WTC11 (cell line): ENCODE data around the gene ANO10. TPM values are rescaled to one million over a fixed set of nuclear protein-coding genes. Genes with fewer than 3 reads are reported as not detected.

Experiments
- ATAC-seq: fragments of 200-7000 bp; cut with Tn5 transposase; 2 replicates; pipeline ENCODE4 v1.10.0; 2021; ENCODE audit warnings: mild to moderate bottlenecking, moderate library complexity
- CTCF ChIA-PET: fragments of 300-600 bp; sonication (Branson Sonifier 250); formaldehyde crosslinking; loops from one replicate; lab custom pipeline; 2021; ENCODE audit warnings: antibody characterized with exemption; lab: Charles Lee
- POLR2A ChIA-PET: fragments of 350-600 bp; sonication (Branson Sonifier 250); formaldehyde crosslinking; loops from one replicate; lab custom pipeline; 2021; ENCODE audit warnings: antibody characterized with exemption; lab: Charles Lee
- DNase-seq: peaks from one replicate; pipeline ENCODE4 v3.0.0; 2021; ENCODE audit warnings: low spot score
- H3K27ac Mint-ChIP-seq: 2 replicates; pipeline ENCODE4 v1.8.0; 2021; ENCODE audit warnings: mixed read lengths
- H3K27me3 Mint-ChIP-seq: 2 replicates; pipeline ENCODE4 v1.8.0; 2021; ENCODE audit warnings: low read depth, mild to moderate bottlenecking, moderate library complexity, mixed read lengths
- H3K36me3 Mint-ChIP-seq: 2 replicates; pipeline ENCODE4 v1.8.0; 2021; ENCODE audit warnings: mixed read lengths
- H3K4me1 Mint-ChIP-seq: 2 replicates; pipeline ENCODE4 v1.8.0; 2022; ENCODE audit warnings: mixed read lengths
- H3K4me3 Mint-ChIP-seq: 2 replicates; pipeline ENCODE4 v1.8.0; 2021; ENCODE audit warnings: mild to moderate bottlenecking, moderate library complexity, mixed read lengths
- H3K9me3 Mint-ChIP-seq: 2 replicates; pipeline ENCODE4 v1.8.0; 2021; ENCODE audit warnings: mixed read lengths
- ESRRA ChIP-seq: sonication (generic); formaldehyde crosslinking; IDR thresholded peaks from 2 replicates; pipeline ENCODE4 v1.8.1; 2022; ENCODE audit warnings: mild to moderate bottlenecking, missing genetic modification reagents, borderline replicate concordance
- FOXJ3 ChIP-seq: sonication (generic); formaldehyde crosslinking; IDR thresholded peaks from 2 replicates; pipeline ENCODE4 v1.9.0; 2021; ENCODE audit warnings: missing genetic modification reagents, mild to moderate bottlenecking, borderline replicate concordance
- GTF2I ChIP-seq: fragments of 250-450 bp; sonication (Bioruptor Pico); conservative IDR thresholded peaks from 2 replicates; pipeline ENCODE4 v1.4.0; 2021; ENCODE audit warnings: mild to moderate bottlenecking
- NFATC4 ChIP-seq: fragments of 250-450 bp; sonication (Bioruptor Pico); IDR thresholded peaks from 2 replicates; pipeline ENCODE4 v1.9.0; 2021; ENCODE audit warnings: mild to moderate bottlenecking
- OVOL2 ChIP-seq: fragments of 250-450 bp; sonication (Bioruptor Pico); IDR thresholded peaks from 2 replicates; pipeline ENCODE4 v1.9.0; 2021; ENCODE audit warnings: mild to moderate bottlenecking, borderline replicate concordance
- RELA ChIP-seq: sonication (generic); formaldehyde crosslinking; IDR thresholded peaks from 2 replicates; pipeline ENCODE4 v1.8.1; 2022; ENCODE audit warnings: missing genetic modification reagents, mild to moderate bottlenecking, borderline replicate concordance
- TEAD4 ChIP-seq: sonication (generic); formaldehyde crosslinking; IDR thresholded peaks from 2 replicates; pipeline ENCODE4 v1.8.0; 2022; ENCODE audit warnings: mild to moderate bottlenecking, missing genetic modification reagents
- TP53 ChIP-seq: sonication (generic); formaldehyde crosslinking; IDR thresholded peaks from 2 replicates; pipeline ENCODE4 v1.8.1; 2023; ENCODE audit warnings: mild to moderate bottlenecking, missing genetic modification reagents
- total RNA-seq: library from RNA; stranded (reverse); gene quantifications from 3 replicates; pipeline ENCODE4 v1.2.3, GENCODE V29; 2021
- TF ChIP-seq, protein P1 (sequence below): sonication (generic); formaldehyde crosslinking; IDR thresholded peaks from 2 replicates; pipeline ENCODE4 v1.8.0; 2022; ENCODE audit warnings: mild to moderate bottlenecking, missing genetic modification reagents
- TF ChIP-seq, protein P2 (sequence below): sonication (generic); formaldehyde crosslinking; IDR thresholded peaks from 2 replicates; pipeline ENCODE4 v1.8.0; 2022; ENCODE audit warnings: missing genetic modification reagents
- TF ChIP-seq, protein P3 (sequence below): fragments of 250-450 bp; sonication (Bioruptor Pico); IDR thresholded peaks from 2 replicates; pipeline ENCODE4 v1.9.0; 2021; ENCODE audit warnings: moderate library complexity, mild to moderate bottlenecking, inconsistent platforms, borderline replicate concordance
- TF ChIP-seq, protein P4 (sequence below): sonication (generic); formaldehyde crosslinking; conservative IDR thresholded peaks from 2 replicates; pipeline ENCODE4 v1.8.1; 2023; ENCODE audit warnings: mild to moderate bottlenecking, low read depth, missing genetic modification reagents, moderate library complexity
- TF ChIP-seq, protein P5 (sequence below): sonication (generic); formaldehyde crosslinking; IDR thresholded peaks from 2 replicates; pipeline ENCODE4 v1.8.1; 2022; ENCODE audit warnings: mild to moderate bottlenecking, moderate library complexity, missing genetic modification reagents
- TF ChIP-seq, protein P6 (sequence below): sonication (generic); formaldehyde crosslinking; IDR thresholded peaks from 2 replicates; pipeline ENCODE4 v1.8.1; 2022; ENCODE audit warnings: low read depth, missing genetic modification reagents, borderline replicate concordance
- TF ChIP-seq, protein P7 (sequence below): sonication (generic); formaldehyde crosslinking; IDR thresholded peaks from 2 replicates; pipeline ENCODE4 v1.8.0; 2022; ENCODE audit warnings: mild to moderate bottlenecking, missing genetic modification reagents
- TF ChIP-seq, protein P8 (sequence below): fragments of 250-450 bp; sonication (Bioruptor Pico); IDR thresholded peaks from 2 replicates; pipeline ENCODE4 v1.8.0; 2021; ENCODE audit warnings: mild to moderate bottlenecking

ANO10 gene
- total RNA-seq, 1 experiment from 2014 or later = 35.1 TPM

DNA sequence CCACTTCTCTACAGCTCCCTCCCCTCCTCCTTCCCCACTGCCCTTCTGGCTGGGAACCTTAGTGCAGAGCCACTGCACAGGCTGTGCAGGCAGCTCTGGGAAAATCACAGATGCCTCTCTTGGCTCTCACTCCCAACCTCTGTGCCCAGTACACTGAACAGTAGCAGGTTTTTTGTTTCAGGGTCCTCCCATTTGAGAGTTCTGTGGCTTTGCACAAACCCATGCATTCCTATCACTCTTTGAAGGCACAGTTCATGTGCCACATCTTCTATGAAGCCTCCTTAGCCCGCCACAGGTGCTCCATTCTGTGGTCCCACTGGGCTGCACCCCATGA lies 231.6 kb downstream of the ANO10 start (continued):
- TF ChIP-seq, protein P1, sequence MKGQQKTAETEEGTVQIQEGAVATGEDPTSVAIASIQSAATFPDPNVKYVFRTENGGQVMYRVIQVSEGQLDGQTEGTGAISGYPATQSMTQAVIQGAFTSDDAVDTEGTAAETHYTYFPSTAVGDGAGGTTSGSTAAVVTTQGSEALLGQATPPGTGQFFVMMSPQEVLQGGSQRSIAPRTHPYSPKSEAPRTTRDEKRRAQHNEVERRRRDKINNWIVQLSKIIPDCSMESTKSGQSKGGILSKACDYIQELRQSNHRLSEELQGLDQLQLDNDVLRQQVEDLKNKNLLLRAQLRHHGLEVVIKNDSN (CRISPR knock-in tag) = no peak
- no peak for TF ChIP-seq NFATC4 (CRISPR knock-in tag)
- TF ChIP-seq, protein P2, sequence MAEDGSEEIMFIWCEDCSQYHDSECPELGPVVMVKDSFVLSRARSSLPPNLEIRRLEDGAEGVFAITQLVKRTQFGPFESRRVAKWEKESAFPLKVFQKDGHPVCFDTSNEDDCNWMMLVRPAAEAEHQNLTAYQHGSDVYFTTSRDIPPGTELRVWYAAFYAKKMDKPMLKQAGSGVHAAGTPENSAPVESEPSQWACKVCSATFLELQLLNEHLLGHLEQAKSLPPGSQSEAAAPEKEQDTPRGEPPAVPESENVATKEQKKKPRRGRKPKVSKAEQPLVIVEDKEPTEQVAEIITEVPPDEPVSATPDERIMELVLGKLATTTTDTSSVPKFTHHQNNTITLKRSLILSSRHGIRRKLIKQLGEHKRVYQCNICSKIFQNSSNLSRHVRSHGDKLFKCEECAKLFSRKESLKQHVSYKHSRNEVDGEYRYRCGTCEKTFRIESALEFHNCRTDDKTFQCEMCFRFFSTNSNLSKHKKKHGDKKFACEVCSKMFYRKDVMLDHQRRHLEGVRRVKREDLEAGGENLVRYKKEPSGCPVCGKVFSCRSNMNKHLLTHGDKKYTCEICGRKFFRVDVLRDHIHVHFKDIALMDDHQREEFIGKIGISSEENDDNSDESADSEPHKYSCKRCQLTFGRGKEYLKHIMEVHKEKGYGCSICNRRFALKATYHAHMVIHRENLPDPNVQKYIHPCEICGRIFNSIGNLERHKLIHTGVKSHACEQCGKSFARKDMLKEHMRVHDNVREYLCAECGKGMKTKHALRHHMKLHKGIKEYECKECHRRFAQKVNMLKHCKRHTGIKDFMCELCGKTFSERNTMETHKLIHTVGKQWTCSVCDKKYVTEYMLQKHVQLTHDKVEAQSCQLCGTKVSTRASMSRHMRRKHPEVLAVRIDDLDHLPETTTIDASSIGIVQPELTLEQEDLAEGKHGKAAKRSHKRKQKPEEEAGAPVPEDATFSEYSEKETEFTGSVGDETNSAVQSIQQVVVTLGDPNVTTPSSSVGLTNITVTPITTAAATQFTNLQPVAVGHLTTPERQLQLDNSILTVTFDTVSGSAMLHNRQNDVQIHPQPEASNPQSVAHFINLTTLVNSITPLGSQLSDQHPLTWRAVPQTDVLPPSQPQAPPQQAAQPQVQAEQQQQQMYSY (CRISPR knock-in tag) = no peak
- TF ChIP-seq, protein P3, sequence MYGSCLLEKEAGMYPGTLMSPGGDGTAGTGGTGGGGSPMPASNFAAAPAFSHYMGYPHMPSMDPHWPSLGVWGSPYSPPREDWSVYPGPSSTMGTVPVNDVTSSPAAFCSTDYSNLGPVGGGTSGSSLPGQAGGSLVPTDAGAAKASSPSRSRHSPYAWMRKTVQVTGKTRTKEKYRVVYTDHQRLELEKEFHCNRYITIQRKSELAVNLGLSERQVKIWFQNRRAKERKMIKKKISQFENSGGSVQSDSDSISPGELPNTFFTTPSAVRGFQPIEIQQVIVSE (CRISPR knock-in tag) = no peak

DNA sequence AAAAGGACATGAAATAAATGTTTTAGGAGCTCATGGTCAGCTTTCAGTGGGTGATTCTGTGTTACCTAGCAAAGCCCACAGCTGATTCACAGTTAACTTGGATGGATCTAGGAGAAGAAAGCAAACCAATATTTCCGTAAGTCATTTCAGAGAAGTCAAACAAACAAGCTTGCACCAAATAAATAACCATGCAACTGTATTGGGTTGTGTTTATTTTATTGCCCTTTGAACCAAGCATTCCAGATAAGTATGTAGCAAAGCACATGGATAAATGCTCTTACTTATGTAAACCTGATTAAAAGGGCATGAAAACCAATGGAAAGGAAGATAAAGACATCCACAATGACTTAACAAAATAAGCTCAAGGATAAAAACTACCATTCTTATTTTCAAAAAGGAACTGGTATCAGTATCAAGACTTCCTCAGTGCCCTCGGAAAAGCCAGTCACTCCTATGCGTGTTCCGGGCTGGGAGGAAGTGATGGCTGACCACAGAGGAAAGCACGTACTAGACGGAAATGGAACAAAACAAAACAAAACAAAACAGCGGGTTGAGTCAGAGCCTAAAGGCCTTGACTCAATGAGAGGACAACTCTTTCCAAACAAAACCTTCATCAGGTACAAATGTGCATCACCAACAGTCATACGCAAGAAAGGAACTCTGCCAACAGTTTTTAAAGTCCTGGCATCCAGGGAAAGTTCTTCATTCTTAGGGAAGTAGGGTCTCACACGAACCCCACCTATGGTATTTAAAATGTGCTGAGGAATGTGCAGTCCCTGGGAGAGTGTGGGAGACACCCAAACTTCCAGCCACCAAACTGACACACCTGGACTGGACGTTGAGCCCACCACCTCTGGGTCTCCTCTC lies 232.2 kb downstream of the ANO10 start:
- Mint-ChIP-seq H3K36me3 (peaks cover 11% of the 10 kb centered on the region), H3K4me1 (peaks cover 17% of the 10 kb centered on the region), H3K27ac (no peak overlapping the region), H3K4me3 (no peak overlapping the region), H3K9me3 (peaks cover 17% of the 10 kb centered on the region), H3K27me3 (no peaks in the 10 kb centered on the region)
- ChIA-PET CTCF (interaction anchor here (1.6 to 2.5 kb wide), 2 partner anchors 12 to 114 kb away, joined by 4 to 8 read pairs; no protein-coding TSS in a partner anchor), POLR2A (no interaction called here)
- ATAC-seq = no peak
- no peak for TF ChIP-seq FOXJ3
- TF ChIP-seq, protein P4, sequence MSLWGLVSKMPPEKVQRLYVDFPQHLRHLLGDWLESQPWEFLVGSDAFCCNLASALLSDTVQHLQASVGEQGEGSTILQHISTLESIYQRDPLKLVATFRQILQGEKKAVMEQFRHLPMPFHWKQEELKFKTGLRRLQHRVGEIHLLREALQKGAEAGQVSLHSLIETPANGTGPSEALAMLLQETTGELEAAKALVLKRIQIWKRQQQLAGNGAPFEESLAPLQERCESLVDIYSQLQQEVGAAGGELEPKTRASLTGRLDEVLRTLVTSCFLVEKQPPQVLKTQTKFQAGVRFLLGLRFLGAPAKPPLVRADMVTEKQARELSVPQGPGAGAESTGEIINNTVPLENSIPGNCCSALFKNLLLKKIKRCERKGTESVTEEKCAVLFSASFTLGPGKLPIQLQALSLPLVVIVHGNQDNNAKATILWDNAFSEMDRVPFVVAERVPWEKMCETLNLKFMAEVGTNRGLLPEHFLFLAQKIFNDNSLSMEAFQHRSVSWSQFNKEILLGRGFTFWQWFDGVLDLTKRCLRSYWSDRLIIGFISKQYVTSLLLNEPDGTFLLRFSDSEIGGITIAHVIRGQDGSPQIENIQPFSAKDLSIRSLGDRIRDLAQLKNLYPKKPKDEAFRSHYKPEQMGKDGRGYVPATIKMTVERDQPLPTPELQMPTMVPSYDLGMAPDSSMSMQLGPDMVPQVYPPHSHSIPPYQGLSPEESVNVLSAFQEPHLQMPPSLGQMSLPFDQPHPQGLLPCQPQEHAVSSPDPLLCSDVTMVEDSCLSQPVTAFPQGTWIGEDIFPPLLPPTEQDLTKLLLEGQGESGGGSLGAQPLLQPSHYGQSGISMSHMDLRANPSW = no peak
- TF ChIP-seq TEAD4 = no peak
- TF ChIP-seq, protein P5, sequence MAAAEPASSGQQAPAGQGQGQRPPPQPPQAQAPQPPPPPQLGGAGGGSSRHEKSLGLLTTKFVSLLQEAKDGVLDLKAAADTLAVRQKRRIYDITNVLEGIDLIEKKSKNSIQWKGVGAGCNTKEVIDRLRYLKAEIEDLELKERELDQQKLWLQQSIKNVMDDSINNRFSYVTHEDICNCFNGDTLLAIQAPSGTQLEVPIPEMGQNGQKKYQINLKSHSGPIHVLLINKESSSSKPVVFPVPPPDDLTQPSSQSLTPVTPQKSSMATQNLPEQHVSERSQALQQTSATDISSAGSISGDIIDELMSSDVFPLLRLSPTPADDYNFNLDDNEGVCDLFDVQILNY = no peak
- TF ChIP-seq, protein P6, sequence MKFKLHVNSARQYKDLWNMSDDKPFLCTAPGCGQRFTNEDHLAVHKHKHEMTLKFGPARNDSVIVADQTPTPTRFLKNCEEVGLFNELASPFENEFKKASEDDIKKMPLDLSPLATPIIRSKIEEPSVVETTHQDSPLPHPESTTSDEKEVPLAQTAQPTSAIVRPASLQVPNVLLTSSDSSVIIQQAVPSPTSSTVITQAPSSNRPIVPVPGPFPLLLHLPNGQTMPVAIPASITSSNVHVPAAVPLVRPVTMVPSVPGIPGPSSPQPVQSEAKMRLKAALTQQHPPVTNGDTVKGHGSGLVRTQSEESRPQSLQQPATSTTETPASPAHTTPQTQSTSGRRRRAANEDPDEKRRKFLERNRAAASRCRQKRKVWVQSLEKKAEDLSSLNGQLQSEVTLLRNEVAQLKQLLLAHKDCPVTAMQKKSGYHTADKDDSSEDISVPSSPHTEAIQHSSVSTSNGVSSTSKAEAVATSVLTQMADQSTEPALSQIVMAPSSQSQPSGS (CRISPR knock-in tag) = no peak
- TF ChIP-seq ESRRA (CRISPR knock-in tag) = no peak
- TF ChIP-seq, protein P7, sequence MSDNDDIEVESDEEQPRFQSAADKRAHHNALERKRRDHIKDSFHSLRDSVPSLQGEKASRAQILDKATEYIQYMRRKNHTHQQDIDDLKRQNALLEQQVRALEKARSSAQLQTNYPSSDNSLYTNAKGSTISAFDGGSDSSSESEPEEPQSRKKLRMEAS (CRISPR knock-in tag) = no peak
- no peak for TF ChIP-seq GTF2I (CRISPR knock-in tag)
- no peak for TF ChIP-seq RELA (CRISPR knock-in tag)
- TF ChIP-seq, protein P8, sequence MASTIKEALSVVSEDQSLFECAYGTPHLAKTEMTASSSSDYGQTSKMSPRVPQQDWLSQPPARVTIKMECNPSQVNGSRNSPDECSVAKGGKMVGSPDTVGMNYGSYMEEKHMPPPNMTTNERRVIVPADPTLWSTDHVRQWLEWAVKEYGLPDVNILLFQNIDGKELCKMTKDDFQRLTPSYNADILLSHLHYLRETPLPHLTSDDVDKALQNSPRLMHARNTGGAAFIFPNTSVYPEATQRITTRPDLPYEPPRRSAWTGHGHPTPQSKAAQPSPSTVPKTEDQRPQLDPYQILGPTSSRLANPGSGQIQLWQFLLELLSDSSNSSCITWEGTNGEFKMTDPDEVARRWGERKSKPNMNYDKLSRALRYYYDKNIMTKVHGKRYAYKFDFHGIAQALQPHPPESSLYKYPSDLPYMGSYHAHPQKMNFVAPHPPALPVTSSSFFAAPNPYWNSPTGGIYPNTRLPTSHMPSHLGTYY (CRISPR knock-in tag) = no peak
- TF ChIP-seq OVOL2 (CRISPR knock-in tag) = no peak
- TF ChIP-seq TP53 (CRISPR knock-in tag) = no peak
- no peak for DNase-seq
